ENCODE results near the gene CD164L2. TPM values are rescaled to one million over a fixed set of nuclear protein-coding genes. Genes with fewer than 3 reads are reported as not detected.

Gene CD164L2
- total RNA-seq, 1 donor from 2014 or later = not detected

DNA sequence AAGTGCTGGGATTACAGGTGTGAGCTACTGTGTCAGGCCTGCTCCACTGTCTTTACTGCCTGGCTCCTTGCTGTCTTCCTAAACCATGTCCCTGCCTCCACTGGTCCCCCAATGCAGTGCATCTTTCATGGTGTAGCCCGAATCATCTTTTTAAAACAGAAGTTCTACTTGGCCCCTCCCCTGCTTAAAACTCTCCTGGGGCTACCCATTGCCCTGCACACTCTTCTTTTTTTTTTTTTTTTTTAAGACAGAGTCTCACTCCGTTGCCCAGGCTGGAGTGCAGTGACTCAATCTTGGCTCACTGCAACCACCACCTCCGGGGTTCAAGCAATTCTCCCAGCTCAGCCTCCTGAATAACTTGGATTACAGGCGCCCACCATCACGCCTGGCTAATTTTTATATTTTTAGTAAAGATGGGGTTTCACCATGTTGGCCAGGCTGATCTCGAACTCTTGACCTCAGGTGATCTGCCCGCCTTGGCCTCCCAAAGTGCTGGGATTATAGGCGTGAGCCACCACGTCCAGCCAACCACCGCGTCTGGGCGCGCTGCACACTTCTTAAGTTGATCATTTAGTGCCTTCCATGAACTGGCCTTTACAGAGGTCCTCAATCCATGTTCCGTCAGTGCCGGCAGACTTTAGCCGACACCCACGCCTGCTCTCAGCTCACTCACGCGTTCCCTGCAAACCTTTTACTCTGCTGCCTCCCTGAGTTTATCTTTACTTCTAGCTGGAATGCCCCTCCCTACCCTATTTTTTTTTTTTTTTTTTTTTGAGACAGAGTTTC is 10.9 kb downstream of the CD164L2 start:
- Histone ChIP-seq H3K4me1 (ENCODE audit: insufficient read depth, low read length) (peaks cover under 1% of the 10 kb centered on the region), H3K9ac (ENCODE audit: low read length) (no peak overlapping the region), H3K79me2 (ENCODE audit: insufficient read depth, low read length) (no peaks in the 10 kb centered on the region), H3K27me3 (ENCODE audit: insufficient read depth, low read length) (no peaks in the 10 kb centered on the region), H3K9me3 (ENCODE audit: insufficient read depth, low read depth, low read length) (no peaks in the 10 kb centered on the region), H3K4me2 (ENCODE audit: low read length) (no peak overlapping the region), H3K27ac (ENCODE audit: low read depth, low read length) (no peak overlapping the region), H2AFZ (ENCODE audit: low read depth, low read length) (no peak overlapping the region), H3K36me3 (ENCODE audit: insufficient read depth, low read length) (no peaks in the 10 kb centered on the region), H3K4me3 (ENCODE audit: insufficient read depth, low read depth, low read length) (no peak overlapping the region), H4K20me1 (ENCODE audit: insufficient read depth, low read length) (no peaks in the 10 kb centered on the region)
- Mint-ChIP-seq H3K36me3 (ENCODE audit: low read depth, unreplicated experiment) (no peaks in the 10 kb centered on the region), H3K27ac (ENCODE audit: unreplicated experiment) (no peak overlapping the region), H3K4me3 (ENCODE audit: unreplicated experiment) (no peak overlapping the region), H3K27me3 (ENCODE audit: low read depth, unreplicated experiment) (peaks cover 12% of the 10 kb centered on the region), H3K4me1 (ENCODE audit: low read depth, unreplicated experiment) (no peaks in the 10 kb centered on the region), H3K9me3 (ENCODE audit: unreplicated experiment) (no peaks in the 10 kb centered on the region)
- DNase-seq (ENCODE audit: low read depth) (no peak), FAIRE-seq (no peak)
- no peak for TF ChIP-seq EZH2 (IDR thresholded peaks at IDR 0.05; ENCODE audit: insufficient read depth, low read length)
- TF ChIP-seq, protein P1, sequence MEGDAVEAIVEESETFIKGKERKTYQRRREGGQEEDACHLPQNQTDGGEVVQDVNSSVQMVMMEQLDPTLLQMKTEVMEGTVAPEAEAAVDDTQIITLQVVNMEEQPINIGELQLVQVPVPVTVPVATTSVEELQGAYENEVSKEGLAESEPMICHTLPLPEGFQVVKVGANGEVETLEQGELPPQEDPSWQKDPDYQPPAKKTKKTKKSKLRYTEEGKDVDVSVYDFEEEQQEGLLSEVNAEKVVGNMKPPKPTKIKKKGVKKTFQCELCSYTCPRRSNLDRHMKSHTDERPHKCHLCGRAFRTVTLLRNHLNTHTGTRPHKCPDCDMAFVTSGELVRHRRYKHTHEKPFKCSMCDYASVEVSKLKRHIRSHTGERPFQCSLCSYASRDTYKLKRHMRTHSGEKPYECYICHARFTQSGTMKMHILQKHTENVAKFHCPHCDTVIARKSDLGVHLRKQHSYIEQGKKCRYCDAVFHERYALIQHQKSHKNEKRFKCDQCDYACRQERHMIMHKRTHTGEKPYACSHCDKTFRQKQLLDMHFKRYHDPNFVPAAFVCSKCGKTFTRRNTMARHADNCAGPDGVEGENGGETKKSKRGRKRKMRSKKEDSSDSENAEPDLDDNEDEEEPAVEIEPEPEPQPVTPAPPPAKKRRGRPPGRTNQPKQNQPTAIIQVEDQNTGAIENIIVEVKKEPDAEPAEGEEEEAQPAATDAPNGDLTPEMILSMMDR (IDR thresholded peaks at IDR 0.05; ENCODE audit: insufficient read depth, low read depth, low read length) = no peak

DNA sequence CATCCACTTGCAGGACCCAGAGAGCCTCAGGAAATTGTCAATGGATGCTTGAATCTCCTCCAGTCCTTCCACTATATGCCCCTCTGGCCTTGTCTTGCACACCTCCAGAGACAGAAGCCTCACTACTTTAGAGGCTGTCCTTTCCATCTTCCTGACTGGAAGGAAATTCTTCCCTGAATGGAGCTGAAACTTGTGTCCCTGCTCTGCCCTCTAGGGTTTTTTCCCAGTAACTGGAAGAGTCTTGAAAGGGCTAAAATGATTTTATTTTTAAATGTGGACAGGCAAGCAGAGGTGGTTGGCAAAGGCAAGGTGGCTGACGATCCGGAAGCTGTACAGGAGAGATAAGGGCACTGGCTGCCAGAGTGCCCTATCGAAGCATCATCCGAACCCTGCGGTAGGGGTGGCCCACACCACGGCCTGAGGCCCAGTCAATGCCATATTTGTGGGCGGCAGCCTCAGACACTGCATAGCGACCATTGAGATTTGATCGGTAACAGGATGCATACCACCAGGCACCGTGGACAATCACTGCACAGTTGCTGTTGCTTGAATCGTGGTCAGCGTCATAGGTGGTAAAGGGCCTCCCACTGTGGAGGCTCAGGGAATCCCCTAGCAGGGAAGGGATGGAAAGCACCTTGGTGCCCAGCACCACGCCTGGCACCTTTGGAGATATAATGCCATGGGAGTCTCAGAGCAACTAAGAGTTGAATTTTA is 14.1 kb downstream of the CD164L2 start:
- no peak overlapping the region for H3K27ac ChIP-seq (ENCODE audit: low read depth, low read length)
- Mint-ChIP-seq H3K36me3 (ENCODE audit: low read depth, unreplicated experiment) (no peaks in the 10 kb centered on the region), H3K9me3 (ENCODE audit: unreplicated experiment) (no peaks in the 10 kb centered on the region), H3K4me1 (ENCODE audit: low read depth, unreplicated experiment) (peaks cover 2% of the 10 kb centered on the region), H3K27me3 (ENCODE audit: low read depth, unreplicated experiment) (peaks cover 9% of the 10 kb centered on the region), H3K27ac (ENCODE audit: unreplicated experiment) (no peak overlapping the region), H3K4me3 (ENCODE audit: unreplicated experiment) (peak overlapping the region; percentile 34)
- no peak for DNase-seq (ENCODE audit: low read depth)
- no peak for TF ChIP-seq EZH2 (IDR thresholded peaks at IDR 0.05; ENCODE audit: insufficient read depth, low read length)
- TF ChIP-seq, protein P1 (IDR thresholded peaks at IDR 0.05; ENCODE audit: insufficient read depth, low read depth, low read length) = no peak
- H3K9me3 ChIP-seq (ENCODE audit: insufficient read depth, low read depth, low read length) = no peaks in the 10 kb centered on the region
- no peak for FAIRE-seq
- no peaks in the 10 kb centered on the region for H3K27me3 ChIP-seq (ENCODE audit: insufficient read depth, low read length)
- H3K4me3 ChIP-seq (ENCODE audit: insufficient read depth, low read depth, low read length) = no peak overlapping the region
- no peak overlapping the region for H3K4me2 ChIP-seq (ENCODE audit: low read length)
- no peak overlapping the region for H2AFZ ChIP-seq (ENCODE audit: low read depth, low read length)
- no peaks in the 10 kb centered on the region for H3K79me2 ChIP-seq (ENCODE audit: insufficient read depth, low read length)
- no peaks in the 10 kb centered on the region for H4K20me1 ChIP-seq (ENCODE audit: insufficient read depth, low read length)
- no peaks in the 10 kb centered on the region for H3K36me3 ChIP-seq (ENCODE audit: insufficient read depth, low read length)
- peaks cover 15% of the 10 kb centered on the region for H3K4me1 ChIP-seq (ENCODE audit: insufficient read depth, low read length)
- no peak overlapping the region for H3K9ac ChIP-seq (ENCODE audit: low read length)

All from astrocyte (in vitro differentiated cells and primary cell).